ENCODE results near the gene AHNAK2. TPM values are rescaled to one million over a fixed set of nuclear protein-coding genes. Genes with fewer than 3 reads are reported as not detected.
A peak's percentile ranks its signal among the peaks of the same experiment; 100 is the strongest.

The AHNAK2 gene
- total RNA-seq, 1 donor from 2014 or later, result 13.7 TPM

DNA sequence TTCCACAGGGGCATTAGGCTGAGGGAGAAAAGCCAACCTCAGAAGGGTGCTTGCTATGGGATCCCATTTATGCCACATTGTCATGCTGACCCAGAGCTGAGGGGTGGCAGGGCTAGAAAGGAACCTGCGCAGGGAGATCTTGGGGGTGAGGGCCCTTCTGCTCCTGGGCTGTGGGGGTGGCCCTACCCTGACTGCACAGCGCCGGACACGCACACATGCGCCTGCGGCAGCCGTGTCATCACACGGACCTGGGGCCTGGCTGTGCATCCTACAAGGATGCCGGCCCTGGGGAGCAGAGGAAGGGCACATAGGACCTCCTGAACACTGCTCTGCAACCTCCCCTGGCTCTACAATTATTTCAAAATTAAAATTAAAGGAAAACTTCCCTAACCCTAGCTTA, 35.9 kb upstream of the AHNAK2 start:
- ATAC-seq (no peak), DNase-seq (no peak)
- Histone ChIP-seq H3K27ac (no peak overlapping the region), H3K4me3 (no peak overlapping the region), H3K27me3 (no peaks in the 10 kb centered on the region), H3K9me3 (no peaks in the 10 kb centered on the region), H3K4me1 (peaks cover 4% of the 10 kb centered on the region), H3K36me3 (peaks cover 25% of the 10 kb centered on the region)
- intact Hi-C loops (cut with DNase I), result no loop called here
- TF ChIP-seq, protein P1, sequence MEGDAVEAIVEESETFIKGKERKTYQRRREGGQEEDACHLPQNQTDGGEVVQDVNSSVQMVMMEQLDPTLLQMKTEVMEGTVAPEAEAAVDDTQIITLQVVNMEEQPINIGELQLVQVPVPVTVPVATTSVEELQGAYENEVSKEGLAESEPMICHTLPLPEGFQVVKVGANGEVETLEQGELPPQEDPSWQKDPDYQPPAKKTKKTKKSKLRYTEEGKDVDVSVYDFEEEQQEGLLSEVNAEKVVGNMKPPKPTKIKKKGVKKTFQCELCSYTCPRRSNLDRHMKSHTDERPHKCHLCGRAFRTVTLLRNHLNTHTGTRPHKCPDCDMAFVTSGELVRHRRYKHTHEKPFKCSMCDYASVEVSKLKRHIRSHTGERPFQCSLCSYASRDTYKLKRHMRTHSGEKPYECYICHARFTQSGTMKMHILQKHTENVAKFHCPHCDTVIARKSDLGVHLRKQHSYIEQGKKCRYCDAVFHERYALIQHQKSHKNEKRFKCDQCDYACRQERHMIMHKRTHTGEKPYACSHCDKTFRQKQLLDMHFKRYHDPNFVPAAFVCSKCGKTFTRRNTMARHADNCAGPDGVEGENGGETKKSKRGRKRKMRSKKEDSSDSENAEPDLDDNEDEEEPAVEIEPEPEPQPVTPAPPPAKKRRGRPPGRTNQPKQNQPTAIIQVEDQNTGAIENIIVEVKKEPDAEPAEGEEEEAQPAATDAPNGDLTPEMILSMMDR (IDR thresholded peaks at IDR 0.05), result no peak

GRCh38 chr14:105013150-105013785, 35.1 kb upstream of the AHNAK2 start:
- ATAC-seq, result no peak

GRCh38 chr14:105012171-105012985, 34.2 kb upstream of the AHNAK2 start:
- Histone ChIP-seq H3K4me3 (no peak overlapping the region), H3K9me3 (no peaks in the 10 kb centered on the region), H3K4me1 (no peaks in the 10 kb centered on the region), H3K27me3 (no peaks in the 10 kb centered on the region), H3K27ac (no peak overlapping the region), H3K36me3 (peaks cover 25% of the 10 kb centered on the region)
- TF ChIP-seq, protein P1 (IDR thresholded peaks at IDR 0.05), result peak; percentile 45
- intact Hi-C loops (cut with DNase I), result no loop called here
- DNase-seq (no peak), ATAC-seq (peak; percentile 71)

More at GRCh38 chr14:105013150-105013785, 35.1 kb upstream of the AHNAK2 start:
- Histone ChIP-seq H3K36me3 (peaks cover 25% of the 10 kb centered on the region), H3K27me3 (no peaks in the 10 kb centered on the region), H3K4me3 (no peak overlapping the region), H3K9me3 (no peaks in the 10 kb centered on the region), H3K27ac (no peak overlapping the region), H3K4me1 (no peaks in the 10 kb centered on the region)
- intact Hi-C loops (cut with DNase I), result no loop called here
- TF ChIP-seq, protein P1 (IDR thresholded peaks at IDR 0.05), result no peak
- no peak for DNase-seq

DNA sequence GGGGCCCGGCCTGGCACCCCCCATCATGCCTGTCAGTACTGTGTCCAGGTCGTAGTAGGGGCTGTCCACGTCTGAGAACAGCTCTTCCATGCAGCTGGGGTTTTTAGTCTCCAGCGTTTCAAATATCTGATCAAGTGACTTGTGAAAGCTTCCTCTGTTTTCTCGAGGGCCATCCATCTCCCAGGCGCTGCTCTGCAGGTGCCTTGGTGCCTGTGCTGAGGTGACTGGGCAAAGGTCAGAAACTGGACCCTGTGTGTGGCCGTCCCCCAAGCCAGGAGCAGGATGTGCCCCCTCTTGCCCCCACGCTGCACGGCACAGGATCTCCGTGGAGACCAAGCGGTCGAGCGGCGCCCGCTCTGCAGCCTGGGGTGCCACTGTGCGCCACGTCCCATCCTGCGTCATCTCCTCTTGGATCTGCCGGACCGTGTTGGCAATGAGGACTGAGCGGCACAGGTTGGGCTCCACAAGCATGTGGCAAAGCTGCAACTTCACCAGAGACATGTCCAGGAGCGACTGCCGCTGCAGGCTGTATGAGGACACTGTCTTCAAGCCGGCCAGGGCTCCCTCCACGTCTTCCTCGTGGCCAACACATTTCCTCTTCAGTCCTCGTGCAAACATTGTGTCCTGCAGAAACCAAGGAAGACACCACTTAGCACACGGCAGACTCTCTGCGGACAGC, 33.3 kb upstream of the AHNAK2 start:
- Histone ChIP-seq H3K4me3 (no peak overlapping the region), H3K4me1 (no peaks in the 10 kb centered on the region), H3K27me3 (no peaks in the 10 kb centered on the region), H3K9me3 (no peaks in the 10 kb centered on the region), H3K36me3 (peaks cover 25% of the 10 kb centered on the region), H3K27ac (no peak overlapping the region)
- intact Hi-C loops (cut with DNase I), result no loop called here
- TF ChIP-seq, protein P1 (IDR thresholded peaks at IDR 0.05), result no peak
- DNase-seq (no peak), ATAC-seq (no peak)

GRCh38 chr14:105010891-105011291, 32.7 kb upstream of the AHNAK2 start:
- H3K4me1 ChIP-seq, result no peaks in the 10 kb centered on the region
- no peak for ATAC-seq
- H3K36me3 ChIP-seq, result peaks cover 25% of the 10 kb centered on the region
- no peaks in the 10 kb centered on the region for H3K9me3 ChIP-seq
- no peak overlapping the region for H3K4me3 ChIP-seq
- H3K27me3 ChIP-seq, result no peaks in the 10 kb centered on the region
- TF ChIP-seq, protein P1 (IDR thresholded peaks at IDR 0.05), result no peak
- intact Hi-C loops (cut with DNase I), result no loop called here
- H3K27ac ChIP-seq, result no peak overlapping the region
- no peak for DNase-seq
